Esophagus (tissue), 2 donors: ENCODE results near the gene OLFML2A. TPM values are rescaled to one million over a fixed set of nuclear protein-coding genes. Genes with fewer than 3 reads are reported as not detected.
A peak's percentile ranks its signal among the peaks of the same experiment; 100 is the strongest.

Experiments
- H3K27ac ChIP-seq, 2 donors: one replicate each; pipeline ENCODE4 v1.5.1; 2013; ENCODE audit warnings: low read depth in 2 of 2, mild to moderate bottlenecking in 2 of 2, inconsistent platforms in 1 of 2, low read length in 1 of 2, moderate library complexity in 1 of 2
- H3K27me3 ChIP-seq, 2 donors: one replicate each; pipeline ENCODE4 v1.6.1; 2013; ENCODE audit warnings: low read length in 2 of 2, control low read depth in 1 of 2, mild to moderate bottlenecking in 1 of 2; ENCODE audit not compliant: insufficient read depth in 2 of 2, control insufficient read depth in 1 of 2
- H3K36me3 ChIP-seq, 2 donors: one replicate each; pipeline ENCODE4 v1.6.1; 2013; ENCODE audit warnings: low read length in 1 of 2; ENCODE audit not compliant: control insufficient read depth in 2 of 2, insufficient read depth in 2 of 2
- H3K4me1 ChIP-seq, 2 donors: one replicate each; pipeline ENCODE4 v1.6.1; 2013; ENCODE audit warnings: low read length in 1 of 2; ENCODE audit not compliant: control insufficient read depth in 2 of 2, insufficient read depth in 2 of 2
- H3K4me3 ChIP-seq, 2 donors: one replicate each; pipeline ENCODE4 v1.5.1; 2013; ENCODE audit warnings: low read length in 2 of 2, mild to moderate bottlenecking in 2 of 2, low read depth in 1 of 2, moderate library complexity in 1 of 2
- H3K9me3 ChIP-seq, 2 donors: one replicate each; pipeline ENCODE4 v1.6.1; 2013; ENCODE audit warnings: mild to moderate bottlenecking in 2 of 2, low read depth in 1 of 2, low read length in 1 of 2, moderate library complexity in 1 of 2; ENCODE audit not compliant: control insufficient read depth in 2 of 2, insufficient read depth in 1 of 2
- WGBS, 2 donors: extraction: QIAGEN DNeasy Blood & Tissue Kit; methylation state at CpG; one replicate each; pipeline ENCODE4 v1.1.7; 2013; 5-methylcytosine and 5-hydroxymethylcytosine counted together
- polyA plus RNA-seq, 2 donors: library from polyadenylated mRNA; stranded (reverse); fragments of 200-250 nt; gene quantifications; one replicate each; pipeline ENCODE4 v1.2.3, GENCODE V29; 2013
- donor health status: healthy with polysubstance abuse.
- donor health status: Bipolar disorder and iron deficiency.

The OLFML2A gene
- polyA plus RNA-seq, 2 donors, result 3.7 to 5.2 TPM

DNA sequence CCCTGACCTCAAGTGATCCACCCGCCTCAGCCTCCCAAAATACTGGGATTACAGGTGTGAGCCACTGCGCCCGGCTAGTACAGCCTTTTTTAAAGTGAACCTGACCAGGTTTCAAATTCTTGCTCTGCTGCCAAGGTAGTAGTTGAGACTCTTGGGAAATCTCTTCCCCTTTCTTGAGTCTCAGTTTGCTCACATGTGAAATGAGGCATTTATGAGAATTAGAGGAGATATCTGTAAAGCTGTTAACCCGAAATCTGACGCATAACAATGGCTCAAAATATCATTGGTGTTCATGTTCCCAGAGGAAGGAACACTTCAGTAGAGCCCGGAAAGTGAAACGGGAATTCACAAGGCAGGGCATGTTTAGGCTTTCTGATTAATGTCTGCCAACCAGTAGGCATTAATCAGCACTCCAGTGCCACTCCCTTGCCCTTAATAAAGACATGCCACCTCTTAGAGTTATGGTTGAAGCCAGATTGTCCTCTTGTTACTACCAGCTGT is 86.5 kb downstream of the OLFML2A start:
- peak overlapping the region; percentile 90 to 99 for H3K27ac ChIP-seq
- no peaks in the 10 kb centered on the region for H3K27me3 ChIP-seq
- H3K4me3 ChIP-seq, result no peak overlapping the region
- peaks cover 3 to 19% of the 10 kb centered on the region in 2 donors for H3K36me3 ChIP-seq
- no peaks in the 10 kb centered on the region for H3K9me3 ChIP-seq
- WGBS, 2 donors, result 36 to 41% methylated on average over 7 of the region's 7 CpGs
- H3K4me1 ChIP-seq, result peaks cover 2 to 8% of the 10 kb centered on the region in 2 donors

Other genes with a start within 250 kb of the OLFML2A start
- gene NR6A1, start 5.8 kb upstream of the OLFML2A start, polyA plus RNA-seq, result 1 to 10 TPM in 1 of 2 donors, under 1 TPM in 1; 0.68 to 1.4 TPM
- not detected for gene WDR38, start 76.3 kb downstream of the OLFML2A start, polyA plus RNA-seq
- 1,000 to 10,000 TPM; 3,603 to 5,640 TPM for gene RPL35, start 84.8 kb downstream of the OLFML2A start, polyA plus RNA-seq
- gene ARPC5L, start 85.0 kb downstream of the OLFML2A start, polyA plus RNA-seq, result 10 to 100 TPM; 30.2 to 64.4 TPM
- 1 to 10 TPM; 5.9 to 6.5 TPM for gene GOLGA1, start 163.9 kb downstream of the OLFML2A start, polyA plus RNA-seq